HG03575 (cell line): ENCODE data around the gene DDX23.

Experiments
- ATAC-seq: cut with Tn5 transposase; IDR thresholded peaks from one replicate; pipeline ENCODE4 v1.9.1; 2021; ENCODE audit not compliant: unreplicated experiment, insufficient number of reproducible peaks, low FRiP score; ENCODE audit errors: extremely low read depth

The DDX23 gene

DNA sequence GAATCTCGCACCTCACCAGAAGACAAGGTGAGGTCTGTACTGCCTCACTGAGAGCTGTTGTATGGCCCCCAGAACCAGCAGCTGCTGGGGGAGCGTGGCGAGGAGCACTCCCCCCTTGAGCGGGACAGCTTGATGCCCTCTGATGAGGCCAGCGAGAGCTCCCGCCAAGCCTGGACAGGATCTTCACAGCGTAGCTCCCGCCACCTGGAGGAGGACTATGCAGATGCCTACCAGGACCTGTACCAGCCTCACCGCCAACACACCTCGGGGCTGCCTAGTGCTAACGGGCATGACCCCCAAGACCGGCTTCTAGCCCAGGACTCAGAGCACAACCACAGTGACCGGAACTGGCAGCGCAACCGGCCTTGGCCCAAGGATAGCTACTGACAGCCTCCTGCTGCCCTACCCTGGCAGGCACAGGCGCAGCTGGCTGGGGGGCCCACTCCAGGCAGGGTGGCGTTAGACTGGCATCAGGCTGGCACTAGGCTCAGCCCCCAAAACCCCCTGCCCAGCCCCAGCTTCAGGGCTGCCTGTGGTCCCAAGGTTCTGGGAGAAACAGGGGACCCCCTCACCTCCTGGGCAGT, 24.4 kb downstream of the DDX23 start:
- no peak for ATAC-seq

DNA sequence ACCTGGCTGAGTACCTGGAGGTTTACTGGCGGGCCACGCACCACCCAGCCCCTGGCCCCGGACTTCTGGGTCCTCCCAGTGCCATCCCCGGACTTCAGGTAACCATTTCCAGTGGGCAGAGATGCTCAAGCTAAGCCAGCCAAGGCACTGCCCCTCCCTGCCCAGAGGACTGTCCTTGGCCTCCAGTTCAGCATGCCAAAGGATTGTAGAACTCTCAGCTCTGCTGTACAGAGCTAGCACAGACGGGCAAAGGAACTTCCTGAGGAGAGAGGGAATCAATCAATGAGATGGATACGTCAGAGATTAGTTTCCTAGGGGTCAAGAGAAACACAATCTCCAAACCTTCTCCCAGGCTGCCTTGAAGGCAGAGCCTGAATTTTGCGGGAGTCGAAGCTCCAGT, 24.9 kb downstream of the DDX23 start:
- no peak for ATAC-seq

DNA sequence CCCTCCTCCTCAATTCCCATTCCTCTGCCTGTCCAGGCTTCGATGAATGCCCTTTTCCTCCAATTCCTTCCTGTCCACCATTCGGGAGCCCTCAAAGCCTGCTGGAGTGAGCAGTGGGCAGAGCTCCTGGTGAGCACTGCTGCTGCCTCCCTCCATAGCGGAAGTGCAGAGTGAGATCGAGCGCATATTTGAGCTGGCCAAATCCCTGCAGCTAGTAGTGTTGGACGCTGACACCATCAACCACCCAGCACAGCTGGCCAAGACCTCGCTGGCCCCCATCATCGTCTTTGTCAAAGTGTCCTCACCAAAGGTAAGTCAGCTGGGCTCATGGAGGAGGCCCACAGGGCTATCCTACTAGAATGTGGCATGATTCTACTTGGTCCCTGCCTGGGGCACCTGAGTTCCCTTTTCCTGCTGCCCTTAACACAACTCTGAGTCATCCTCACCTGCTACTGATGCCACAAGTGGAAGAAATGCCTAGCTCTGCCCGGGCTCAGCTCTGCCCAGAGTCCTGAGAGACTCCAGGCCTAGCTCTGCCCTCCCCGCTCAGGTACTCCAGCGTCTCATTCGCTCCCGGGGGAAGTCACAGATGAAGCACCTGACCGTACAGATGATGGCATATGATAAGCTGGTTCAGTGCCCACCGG, 25.6 kb downstream of the DDX23 start:
- no peak for ATAC-seq

DNA sequence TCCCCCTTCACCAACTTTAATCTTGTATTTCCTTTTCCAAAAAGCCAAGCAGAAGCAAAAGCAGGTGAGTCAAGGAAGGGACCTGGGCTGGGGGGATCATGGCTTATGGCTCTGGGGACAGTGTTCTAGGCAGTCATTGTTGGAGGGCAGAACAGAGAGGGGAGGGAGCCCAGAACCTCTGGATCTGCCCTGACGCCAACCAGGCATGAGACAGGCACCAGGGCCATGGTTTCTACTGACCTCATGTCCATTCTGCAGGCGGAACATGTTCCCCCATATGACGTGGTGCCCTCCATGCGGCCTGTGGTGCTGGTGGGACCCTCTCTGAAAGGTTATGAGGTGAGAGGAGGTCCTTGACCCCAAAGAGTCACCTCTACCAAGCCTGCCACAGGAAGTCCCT, 27.1 kb downstream of the DDX23 start:
- no peak for ATAC-seq

DNA sequence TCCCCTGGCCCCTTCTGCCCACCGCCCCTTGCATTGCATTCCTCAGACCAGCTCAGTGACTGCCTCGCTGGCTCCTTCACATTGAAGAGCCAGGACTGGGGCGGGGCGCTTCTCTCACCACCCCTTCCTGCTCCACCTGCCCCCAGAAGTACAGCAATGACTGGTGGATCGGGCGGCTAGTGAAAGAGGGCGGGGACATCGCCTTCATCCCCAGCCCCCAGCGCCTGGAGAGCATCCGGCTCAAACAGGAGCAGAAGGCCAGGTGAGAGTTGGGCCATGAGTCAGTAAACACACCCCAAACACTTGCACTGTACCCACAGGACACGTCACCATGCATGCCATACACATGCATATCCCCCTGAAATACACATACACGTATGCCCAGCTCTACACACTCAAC, 27.9 kb downstream of the DDX23 start:
- ATAC-seq = no peak

DNA sequence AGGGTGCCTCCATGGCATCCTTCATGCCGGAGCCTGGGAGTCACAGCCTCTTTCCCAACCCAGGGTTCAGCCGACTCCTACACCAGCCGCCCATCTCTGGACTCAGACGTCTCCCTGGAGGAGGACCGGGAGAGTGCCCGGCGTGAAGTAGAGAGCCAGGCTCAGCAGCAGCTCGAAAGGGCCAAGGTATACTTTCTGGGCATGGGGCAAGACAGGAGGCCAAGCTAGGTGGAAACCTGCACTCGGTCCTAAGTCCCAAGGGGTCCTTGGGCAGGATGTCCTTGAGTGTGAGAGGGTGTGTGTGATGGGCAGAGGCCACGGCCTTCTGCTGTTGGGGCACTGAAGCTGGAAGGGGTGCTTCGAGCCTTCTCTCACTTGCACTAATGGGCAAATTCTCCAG, 28.7 kb downstream of the DDX23 start:
- ATAC-seq = no peak

DNA sequence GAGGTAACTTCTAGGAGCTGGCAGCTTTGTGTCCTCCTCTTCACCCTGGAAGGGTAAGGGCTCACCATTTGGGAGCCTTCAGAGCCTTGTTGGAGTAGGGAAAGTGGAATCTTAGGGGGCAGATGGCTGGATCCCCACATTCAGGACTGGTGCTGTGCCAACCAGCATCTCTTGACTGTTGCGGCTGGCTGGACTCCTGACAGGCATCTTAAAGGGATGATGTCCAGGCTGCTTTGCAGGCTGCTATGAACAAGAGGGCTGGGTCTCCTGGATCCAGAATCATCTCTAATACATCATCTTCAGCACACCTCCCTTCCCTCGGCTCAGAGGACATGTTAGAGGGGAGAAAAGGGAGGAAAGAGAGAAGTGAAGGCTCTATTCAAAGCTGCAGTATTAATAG, 29.3 kb downstream of the DDX23 start:
- no peak for ATAC-seq

DNA sequence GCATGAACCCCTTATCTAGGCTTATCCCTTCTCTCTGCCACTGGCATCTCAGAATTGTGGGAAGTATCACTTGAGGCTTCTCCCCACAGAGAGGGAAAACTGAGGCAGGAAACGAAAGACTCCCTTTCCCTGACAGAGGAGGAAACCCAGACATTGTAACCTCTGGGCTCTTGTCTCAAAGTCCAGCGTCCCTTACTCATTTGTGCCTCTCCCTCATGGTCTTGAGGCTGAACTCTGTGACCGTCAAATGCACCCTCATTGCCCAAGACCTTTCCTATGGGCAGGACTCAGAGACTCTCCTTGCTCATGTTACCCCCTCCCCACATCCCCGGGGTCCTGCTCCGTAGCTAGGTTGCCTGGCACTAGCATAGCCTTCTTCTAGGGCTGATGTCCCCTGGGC, 29.8 kb downstream of the DDX23 start:
- ATAC-seq = no peak

DNA sequence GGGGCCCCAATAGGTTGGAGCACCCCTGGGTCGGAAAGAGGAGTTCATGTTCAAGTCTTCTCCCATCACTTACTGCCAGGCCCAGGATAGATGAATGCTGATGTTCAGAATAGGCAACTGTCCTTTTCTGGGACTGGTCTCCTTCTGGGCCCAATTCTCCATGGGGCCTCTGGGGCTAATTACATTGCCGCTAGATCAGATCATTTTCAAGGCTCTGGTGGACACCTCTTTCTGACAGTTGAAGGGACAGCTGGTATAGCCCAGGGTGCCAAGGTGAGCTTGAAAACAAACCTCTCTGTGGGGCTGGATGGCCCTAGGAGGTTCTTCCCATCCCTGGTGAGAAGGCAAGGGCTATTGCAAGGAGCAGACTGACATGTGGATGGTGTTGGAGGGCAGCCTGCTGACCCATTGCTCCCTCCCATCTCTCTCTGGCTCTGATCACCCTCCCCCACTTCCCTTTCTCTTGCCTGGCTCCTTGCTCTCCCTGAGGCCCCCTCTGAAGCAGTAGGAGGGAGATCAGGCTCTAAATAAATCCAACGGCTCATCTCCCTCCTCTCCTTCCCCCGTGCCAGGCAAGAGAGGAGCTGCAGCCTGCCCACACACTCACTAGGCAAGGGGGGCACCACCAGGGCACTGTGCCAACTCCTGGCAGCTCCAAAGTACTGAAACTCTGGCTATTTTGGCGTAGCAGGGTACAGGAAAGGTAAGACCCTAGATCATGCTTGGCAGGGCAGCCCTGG, 31.8 kb downstream of the DDX23 start:
- ATAC-seq = no peak

DNA sequence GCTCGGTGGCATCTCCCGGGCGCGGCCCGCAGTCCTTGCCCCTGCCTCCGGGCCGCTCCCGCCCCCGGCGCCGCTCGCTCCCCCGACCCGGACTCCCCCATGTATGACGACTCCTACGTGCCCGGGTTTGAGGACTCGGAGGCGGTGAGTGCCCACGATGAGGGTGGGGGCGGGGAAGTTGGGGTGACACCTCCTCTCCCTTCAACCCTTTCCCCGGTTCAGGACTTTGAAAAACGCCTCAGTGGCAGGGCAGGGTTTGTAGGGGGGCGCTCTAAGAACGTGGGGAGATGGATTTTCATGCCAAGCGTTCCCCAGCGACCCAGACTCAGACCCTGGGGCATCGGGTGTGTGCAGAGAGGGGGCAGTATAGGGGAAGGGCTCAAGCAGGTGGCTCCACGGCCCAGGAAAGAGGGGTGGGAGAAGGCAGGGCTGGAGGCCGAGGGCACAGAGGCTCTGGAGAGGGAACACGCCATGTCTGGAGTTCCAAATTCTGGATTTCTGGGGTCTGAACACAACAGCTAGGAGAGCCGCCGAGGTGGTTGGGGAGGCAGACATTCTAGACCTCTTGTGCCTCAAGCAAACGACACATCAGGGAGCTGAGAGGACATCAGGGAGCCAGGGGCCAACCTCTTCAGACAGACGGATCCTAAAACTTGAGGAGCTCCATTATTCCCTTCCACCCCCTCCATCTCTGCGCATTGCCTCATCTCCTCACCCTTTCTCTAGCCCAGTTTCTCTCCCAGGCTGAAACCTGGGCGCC, 33.0 kb downstream of the DDX23 start:
- no peak for ATAC-seq

DNA sequence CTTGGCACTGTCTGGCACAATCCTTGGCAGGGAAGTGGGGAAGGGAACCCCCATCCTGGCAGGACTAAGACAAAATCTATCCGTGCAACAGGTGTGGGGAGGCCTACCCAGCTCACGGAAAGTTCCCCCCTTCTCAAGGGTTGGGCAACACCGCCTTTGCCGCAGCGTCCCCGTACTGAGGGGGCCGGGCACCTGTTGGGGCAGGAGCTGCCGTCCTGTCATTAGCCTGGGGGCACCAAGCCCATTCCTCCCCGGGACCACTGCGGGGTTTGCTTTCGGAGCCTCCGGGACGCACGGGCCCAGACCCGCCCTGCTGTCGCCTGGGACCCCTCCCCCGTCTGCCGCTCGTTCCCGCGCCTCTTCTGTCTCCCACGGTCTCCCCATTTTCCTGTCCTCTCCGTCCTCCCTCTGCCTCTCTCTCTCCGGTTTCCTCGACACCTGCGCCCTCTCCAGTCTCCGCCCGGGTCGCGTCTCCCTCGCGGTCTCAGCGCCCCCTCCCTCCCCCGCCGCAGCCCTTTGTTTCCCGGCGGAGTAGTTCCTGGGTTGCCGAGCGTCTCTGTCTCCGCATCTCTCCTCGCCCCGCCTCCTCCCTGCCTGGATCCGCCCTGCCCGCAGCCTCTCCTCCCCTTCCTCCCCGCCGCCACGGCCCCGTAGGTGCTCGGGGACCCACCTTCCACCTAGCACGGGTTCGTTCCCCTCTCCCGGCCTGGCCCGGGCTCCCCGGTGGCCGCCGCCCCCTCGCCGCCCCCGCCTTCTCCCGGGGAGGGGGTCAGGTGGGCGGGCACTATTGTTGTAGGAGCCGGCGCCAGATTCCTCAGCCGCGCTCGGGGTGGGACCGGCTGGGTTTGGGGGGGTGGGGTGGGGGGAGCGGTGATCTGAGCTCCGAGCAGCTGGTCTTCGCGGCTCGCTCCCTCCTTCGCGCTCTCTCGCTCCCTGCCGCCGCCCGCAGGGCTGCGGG, 33.8 kb downstream of the DDX23 start, which contains the start of gene CACNB3:
Gene CACNB3 (plus strand): TSS at position 624 of the 958 bp plus-strand sequence. CDS start 434 bp downstream, outside the sequence.
- ATAC-seq = no peak

DNA sequence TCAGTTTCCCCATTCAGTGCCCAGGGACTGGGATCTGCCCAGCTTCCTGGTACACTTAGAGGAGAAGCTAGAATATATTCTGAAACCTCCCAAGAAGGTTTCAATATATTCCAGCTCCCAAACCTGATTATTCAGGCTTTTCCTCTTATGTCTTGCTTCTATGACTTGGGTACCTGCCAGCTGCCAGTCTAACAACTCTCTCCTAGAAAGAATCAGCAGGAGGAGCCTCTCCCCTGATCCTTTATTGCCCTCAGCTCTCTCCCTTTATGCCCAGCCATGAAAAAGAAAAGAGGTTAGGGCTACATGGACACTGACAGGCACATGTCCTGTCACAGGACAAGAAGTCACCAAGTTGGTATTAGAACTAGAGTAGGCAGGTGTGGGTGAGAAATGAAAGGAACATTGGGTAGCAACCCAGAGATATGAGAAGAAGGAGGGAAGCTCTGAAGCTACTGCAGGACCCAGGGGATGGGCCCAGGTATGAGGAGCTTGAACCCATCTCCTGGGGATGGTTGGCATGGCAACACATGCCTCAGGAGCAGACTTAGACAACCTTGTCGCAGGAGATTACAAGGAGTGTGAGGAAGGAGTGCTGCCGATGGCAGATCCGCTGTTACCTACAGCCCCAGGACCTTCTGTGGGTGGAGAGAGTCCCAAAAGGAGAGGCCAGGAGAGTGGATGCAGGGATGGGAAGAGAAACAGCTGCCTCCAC, 35.7 kb downstream of the DDX23 start:
- ATAC-seq = no peak

DNA sequence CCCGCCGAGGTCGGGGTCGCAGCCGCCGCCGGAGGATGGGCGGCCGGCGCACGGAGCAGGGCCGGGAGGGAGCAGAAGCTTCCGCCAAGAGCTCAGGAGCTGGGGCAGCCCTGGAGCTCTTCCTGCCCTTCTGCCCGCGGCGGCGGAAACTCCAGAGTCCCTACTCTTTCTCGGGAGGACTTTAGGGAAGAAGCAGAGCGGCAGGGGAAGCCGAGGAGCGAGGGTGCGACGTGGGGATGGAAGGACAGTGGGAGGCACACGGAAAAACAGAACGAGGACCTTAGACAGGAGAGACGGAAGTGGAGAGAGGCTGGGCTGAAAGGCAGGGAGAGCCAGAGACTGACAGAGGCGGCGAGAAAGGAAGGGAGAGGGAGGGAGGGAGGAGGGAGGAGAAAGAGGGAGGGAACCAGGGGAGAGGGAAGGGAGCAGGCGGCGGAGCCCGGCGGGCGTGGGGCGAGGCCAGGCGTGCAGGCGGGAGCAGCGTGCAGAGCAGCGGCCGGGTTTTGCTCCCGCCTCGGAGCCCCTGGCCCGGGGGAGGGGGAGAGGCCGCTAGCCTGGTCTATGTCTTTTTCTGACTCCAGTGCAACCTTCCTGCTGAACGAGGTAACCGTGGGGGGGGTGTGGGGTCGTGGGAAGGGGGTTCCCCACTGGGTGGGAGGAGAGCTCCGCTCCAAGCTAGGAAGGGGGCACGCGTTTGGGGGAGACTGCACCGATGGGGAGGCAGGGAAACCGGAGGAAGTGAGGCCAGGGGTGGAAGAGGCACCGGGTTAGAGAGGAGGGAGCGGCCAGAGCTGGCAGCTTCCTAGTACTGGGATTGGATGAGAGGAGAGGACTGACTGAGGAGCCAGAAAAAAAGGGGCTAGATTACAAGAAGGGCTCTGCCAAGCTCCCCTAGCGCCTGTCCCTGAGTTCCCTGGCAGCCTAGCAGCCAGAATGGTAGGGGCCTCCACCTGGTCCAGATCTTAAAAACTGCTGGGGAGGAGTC, 36.5 kb downstream of the DDX23 start:
- no peak for ATAC-seq

DNA sequence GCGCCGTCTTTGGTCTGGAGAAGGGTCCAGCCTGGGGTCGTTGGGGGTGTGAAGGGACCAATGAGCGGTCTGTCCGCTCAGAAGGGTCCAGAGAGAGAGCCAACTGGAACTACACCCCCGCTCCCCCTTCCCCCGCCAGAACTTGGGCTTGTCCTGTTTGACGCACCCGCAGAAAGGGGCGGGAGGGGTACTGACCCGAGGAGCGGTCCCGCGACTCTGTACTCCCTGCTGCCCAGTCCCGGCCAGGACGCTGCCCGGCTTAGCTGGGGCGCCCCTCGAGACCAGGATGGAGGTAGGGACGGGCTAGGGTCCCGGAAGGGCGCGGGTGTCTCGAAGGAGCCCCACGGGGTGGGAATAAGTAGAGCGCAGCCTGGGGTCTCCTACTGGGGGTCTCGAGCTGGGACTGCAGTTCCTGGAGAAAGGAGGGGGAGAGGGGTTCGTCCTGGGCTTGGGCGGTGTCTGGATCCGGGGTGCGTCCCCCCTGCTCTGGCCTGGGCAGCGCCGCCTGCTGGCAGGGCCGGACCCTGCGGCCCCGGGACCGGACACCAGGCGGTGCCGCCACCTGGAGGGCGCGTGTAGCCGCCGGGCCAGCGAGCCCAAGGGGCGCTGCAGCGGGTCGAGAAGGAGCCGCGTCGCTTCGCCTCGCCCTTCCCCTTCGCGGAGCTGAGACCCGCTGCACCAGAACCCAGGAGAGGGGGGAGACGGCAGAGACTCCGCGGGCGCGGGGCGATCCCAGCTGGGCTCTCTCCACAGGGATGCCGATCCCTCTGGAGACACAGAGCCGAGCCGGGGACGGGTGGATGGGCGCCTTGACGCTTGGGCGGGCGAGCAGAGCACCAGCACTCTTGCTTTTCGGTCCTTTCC, 37.5 kb downstream of the DDX23 start:
- no peak for ATAC-seq

DNA sequence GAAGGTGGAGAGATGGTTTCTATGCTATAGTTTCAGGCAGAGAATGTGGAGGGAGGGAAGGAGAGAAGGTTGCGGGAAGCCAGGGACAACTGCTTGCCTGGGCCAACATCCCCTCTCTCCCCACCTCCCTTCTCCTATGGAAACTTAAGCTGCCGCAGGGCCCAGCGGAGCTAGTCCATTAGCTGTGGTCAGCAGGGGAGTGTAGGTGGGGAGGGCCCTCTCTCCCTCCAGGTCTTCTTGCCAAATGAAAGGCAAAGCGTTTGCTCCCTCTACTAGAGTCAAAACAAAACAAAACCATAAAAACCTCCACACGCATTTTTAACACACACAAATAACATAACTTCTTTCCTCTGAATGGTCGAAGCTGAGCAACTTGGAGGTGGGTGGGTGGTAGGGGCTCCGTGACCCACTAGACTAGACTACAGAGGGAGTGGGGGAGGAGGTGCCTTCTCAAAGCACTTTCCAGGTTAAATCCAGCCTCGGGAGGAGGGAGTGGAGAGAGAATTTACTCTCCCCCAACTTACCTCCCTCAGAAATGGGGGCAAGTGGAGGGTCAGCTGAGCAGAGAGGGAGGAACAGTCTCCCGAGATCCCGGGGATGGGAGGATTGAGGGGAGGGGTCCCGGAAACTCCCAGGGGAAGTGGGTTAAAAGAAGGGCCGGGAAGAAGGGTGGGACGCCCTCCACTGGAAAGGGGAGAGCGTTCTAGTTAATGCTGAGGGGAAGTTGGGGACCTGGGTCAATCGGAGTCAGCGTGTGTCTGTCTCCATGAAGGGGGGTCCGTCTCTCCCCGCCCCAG, 38.3 kb downstream of the DDX23 start:
- ATAC-seq = no peak
